Endodermal cell (in vitro differentiated cells): ENCODE data around the gene PIP5KL1. TPM values are rescaled to one million over a fixed set of nuclear protein-coding genes. Genes with fewer than 3 reads are reported as not detected.
A peak's percentile ranks its signal among the peaks of the same experiment; 100 is the strongest.

Experiments used
- DNase-seq: peaks from one replicate; pipeline ENCODE4 v3.0.0-alpha.2; 2017
- H3K27ac ChIP-seq: 2 replicates; pipeline ENCODE4 v1.5.1; 2013; ENCODE audit warnings: mild to moderate bottlenecking, low read depth, low read length, moderate library complexity
- H3K27me3 ChIP-seq: 2 replicates; pipeline ENCODE4 v1.6.1; 2013; ENCODE audit warnings: mild to moderate bottlenecking, low read length, moderate library complexity; ENCODE audit not compliant: insufficient read depth, control insufficient read depth, poor library complexity, severe bottlenecking
- H3K36me3 ChIP-seq: 2 replicates; pipeline ENCODE4 v1.7.0; 2013; ENCODE audit warnings: mild to moderate bottlenecking, low read length, moderate library complexity; ENCODE audit not compliant: control insufficient read depth, insufficient read depth
- H3K4me1 ChIP-seq: one replicate; pipeline ENCODE4 v1.7.0; 2013; ENCODE audit warnings: low read length; ENCODE audit not compliant: control insufficient read depth, insufficient read depth
- H3K4me3 ChIP-seq: 2 replicates; pipeline ENCODE4 v1.5.1; 2013; ENCODE audit warnings: mild to moderate bottlenecking, low read length, moderate library complexity
- H3K9ac ChIP-seq: 2 replicates; pipeline ENCODE4 v1.6.1; 2013; ENCODE audit warnings: mild to moderate bottlenecking, low read length, moderate library complexity; ENCODE audit not compliant: poor library complexity, severe bottlenecking; ENCODE audit errors: extremely low read depth
- H3K9me3 ChIP-seq: 2 replicates; pipeline ENCODE4 v1.6.1; 2013; ENCODE audit warnings: mild to moderate bottlenecking, low read length, moderate library complexity; ENCODE audit not compliant: control insufficient read depth
- H3K27ac Mint-ChIP-seq: 2 replicates; pipeline ENCODE4 v1.8.0; 2020; ENCODE audit warnings: mixed read lengths
- H3K27me3 Mint-ChIP-seq: 2 replicates; pipeline ENCODE4 v1.8.0; 2021; ENCODE audit warnings: mild to moderate bottlenecking, mixed read lengths; ENCODE audit not compliant: insufficient read depth
- H3K36me3 Mint-ChIP-seq: 2 replicates; pipeline ENCODE4 v1.8.0; 2020; ENCODE audit warnings: low read depth, mixed read lengths
- H3K4me1 Mint-ChIP-seq: 2 replicates; pipeline ENCODE4 v1.8.0; 2020; ENCODE audit warnings: mixed read lengths
- H3K4me3 Mint-ChIP-seq: 2 replicates; pipeline ENCODE4 v1.8.0; 2020; ENCODE audit warnings: mild to moderate bottlenecking, moderate library complexity, mixed read lengths
- H3K9me3 Mint-ChIP-seq: 2 replicates; pipeline ENCODE4 v1.8.0; 2020; ENCODE audit warnings: mild to moderate bottlenecking, mixed read lengths
- CTCF ChIP-seq: fragments of 200-600 bp; sonication (generic); conservative IDR thresholded peaks from 2 replicates; pipeline ENCODE4 v1.5.0; 2021; ENCODE audit warnings: antibody characterized with exemption, mild to moderate bottlenecking
- WGBS, 2 experiments: methylation state at CpG; one replicate each; pipeline versions ENCODE4 v1.1.5 to v1.1.7; 2013; ENCODE audit warnings: missing lambda C conversion rate in 2 of 2, mixed read lengths in 1 of 2; ENCODE audit not compliant: insufficient coverage in 1 of 2, insufficient read length in 1 of 2; 5-methylcytosine and 5-hydroxymethylcytosine counted together
- total RNA-seq, 2 donors: library from RNA; stranded (reverse); fragmentation: NEBNext Ultra II Directional in 1 of 2; extraction: Animal tissue kit (Norgen Biotek cat#: 25700) in 1 of 2; gene quantifications; 2 replicates in 1 of 2; 3 replicates in 1 of 2; pipeline ENCODE4 v1.2.1, GENCODE V29; 2021

Gene PIP5KL1
- total RNA-seq, 2 donors from 2014 or later: 6.6 to 9.3 TPM

DNA sequence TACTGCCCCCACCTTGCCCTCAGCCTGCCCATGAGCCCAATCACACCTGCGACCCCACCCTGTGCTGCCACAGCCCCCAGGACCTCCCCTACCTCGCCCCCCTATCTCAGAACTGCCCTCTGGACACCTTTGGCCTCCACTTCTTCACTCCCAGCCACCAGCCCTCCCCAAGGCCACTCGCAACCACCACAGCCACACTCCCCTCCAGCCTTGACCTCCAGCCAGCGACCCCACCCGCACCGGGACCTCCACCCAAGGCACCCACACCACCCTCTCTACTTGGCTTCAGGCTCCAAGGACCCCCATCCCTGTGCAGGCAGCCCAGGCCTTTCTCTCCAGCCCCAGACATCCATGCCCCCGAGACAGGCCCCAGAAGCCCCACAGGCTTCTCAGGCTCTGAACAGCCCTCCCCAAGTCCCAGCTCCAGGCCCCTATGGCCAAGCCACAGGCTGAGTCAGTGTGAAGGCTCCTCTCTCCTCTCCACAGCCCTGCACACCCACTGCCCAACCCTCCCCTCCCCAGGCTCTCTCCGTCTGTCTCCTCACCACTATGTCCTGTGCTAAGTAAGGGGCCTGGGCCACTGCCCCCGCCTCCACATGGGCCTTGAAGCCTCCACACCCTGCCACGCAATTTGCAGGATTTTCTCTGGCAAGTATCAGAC lies 55.1 kb downstream of the PIP5KL1 start:
- H3K27ac ChIP-seq: peak overlapping the region; percentile 47
- no peak overlapping the region for H3K4me3 ChIP-seq
- no peak overlapping the region for H3K27ac Mint-ChIP-seq
- H3K9ac ChIP-seq: no peak overlapping the region
- no peak for TF ChIP-seq CTCF
- no peaks in the 10 kb centered on the region for H3K36me3 Mint-ChIP-seq
- WGBS, 2 experiments: 85 to 86% methylated on average over 3 to 10 of the region's 10 CpGs
- H3K9me3 ChIP-seq: no peaks in the 10 kb centered on the region
- H3K36me3 ChIP-seq: no peaks in the 10 kb centered on the region
- H3K9me3 Mint-ChIP-seq: no peaks in the 10 kb centered on the region
- peak; percentile 39 for DNase-seq
- H3K27me3 Mint-ChIP-seq: no peaks in the 10 kb centered on the region
- H3K4me1 ChIP-seq: peaks cover 8% of the 10 kb centered on the region
- no peaks in the 10 kb centered on the region for H3K27me3 ChIP-seq
- H3K4me3 Mint-ChIP-seq: no peak overlapping the region
- H3K4me1 Mint-ChIP-seq: peaks cover 11% of the 10 kb centered on the region

DNA sequence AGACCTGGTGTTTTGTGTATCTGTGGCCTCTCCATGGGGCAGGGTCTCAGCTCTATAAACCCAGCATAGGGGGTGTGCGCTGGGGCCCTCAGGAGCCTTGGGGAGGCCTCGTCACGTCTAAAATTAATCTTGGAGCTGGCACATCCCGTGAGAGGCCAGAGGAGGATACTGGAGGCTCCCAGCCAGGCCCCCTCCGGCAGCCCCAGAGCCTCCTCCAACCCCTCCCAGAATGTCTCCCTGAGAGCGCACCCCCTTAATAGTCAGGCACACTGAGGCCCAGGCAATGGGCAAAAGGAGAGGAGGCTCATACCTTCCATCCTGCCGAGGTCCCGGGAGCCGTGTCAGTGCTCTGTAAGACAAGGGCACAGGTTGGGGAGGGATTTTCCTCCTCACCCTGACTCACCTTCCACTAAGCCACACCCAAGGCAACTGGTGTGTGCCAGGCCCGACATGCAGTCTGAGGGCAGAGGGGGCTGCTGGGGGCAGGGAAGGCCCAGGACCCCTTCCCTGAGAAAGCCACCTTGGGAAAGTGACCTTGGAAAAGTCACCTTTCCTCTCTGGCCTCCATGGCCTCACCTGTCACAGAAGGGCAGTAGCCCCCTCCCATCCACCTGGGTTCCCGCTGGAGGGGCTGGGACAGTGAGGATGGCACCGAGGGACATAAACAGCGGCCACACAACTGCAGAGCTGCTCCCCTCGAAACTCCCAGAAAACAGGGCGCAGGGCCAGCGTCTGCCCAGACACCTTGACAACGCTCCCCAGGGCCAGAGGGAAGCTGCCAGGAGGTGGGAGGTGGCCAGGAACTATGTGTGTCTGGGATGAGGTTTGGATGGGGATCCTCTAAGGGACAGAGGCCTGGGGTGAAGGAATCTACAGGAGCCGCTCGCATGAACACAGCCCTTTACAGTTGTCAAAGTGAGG lies 56.0 kb downstream of the PIP5KL1 start:
- no peak for TF ChIP-seq CTCF
- Mint-ChIP-seq H3K4me1 (peaks cover 11% of the 10 kb centered on the region), H3K9me3 (no peaks in the 10 kb centered on the region), H3K36me3 (no peaks in the 10 kb centered on the region), H3K27ac (no peak overlapping the region), H3K4me3 (no peak overlapping the region), H3K27me3 (no peaks in the 10 kb centered on the region)
- Histone ChIP-seq H3K36me3 (no peaks in the 10 kb centered on the region), H3K27me3 (no peaks in the 10 kb centered on the region), H3K4me1 (peaks cover 8% of the 10 kb centered on the region), H3K9ac (no peak overlapping the region), H3K27ac (no peak overlapping the region), H3K9me3 (no peaks in the 10 kb centered on the region), H3K4me3 (no peak overlapping the region)
- 93 to 100% methylated on average over 2 to 19 of the region's 19 CpGs for WGBS, 2 experiments
- no peak for DNase-seq

DNA sequence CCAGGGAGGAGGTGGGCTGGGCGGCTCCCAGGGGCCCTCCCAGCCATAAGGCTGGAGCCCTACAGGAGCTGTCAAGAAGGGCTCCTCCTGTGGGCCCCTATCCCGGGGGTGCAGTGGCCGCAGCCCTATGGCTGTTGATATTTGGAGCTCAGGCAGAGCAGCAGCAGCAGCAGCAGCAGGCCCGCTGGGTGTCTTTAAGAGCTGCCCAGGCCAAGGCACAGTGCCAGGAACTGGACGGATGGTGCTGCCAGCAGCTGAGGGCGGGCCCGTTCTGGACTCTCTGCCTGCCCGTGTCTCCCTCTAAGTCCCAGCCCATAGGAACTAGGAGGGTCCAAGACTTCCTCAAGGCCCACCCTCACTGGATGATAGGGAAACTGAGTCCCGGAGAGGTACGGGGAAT lies 56.7 kb downstream of the PIP5KL1 start:
- Histone ChIP-seq H3K36me3 (no peaks in the 10 kb centered on the region), H3K4me3 (no peak overlapping the region), H3K27ac (peak overlapping the region; percentile 74), H3K27me3 (no peaks in the 10 kb centered on the region), H3K9me3 (no peaks in the 10 kb centered on the region), H3K4me1 (peaks cover 8% of the 10 kb centered on the region), H3K9ac (no peak overlapping the region)
- H3K9me3 Mint-ChIP-seq: no peaks in the 10 kb centered on the region
- peaks cover 11% of the 10 kb centered on the region for H3K4me1 Mint-ChIP-seq
- no peak overlapping the region for H3K27ac Mint-ChIP-seq
- no peaks in the 10 kb centered on the region for H3K36me3 Mint-ChIP-seq
- no peak for TF ChIP-seq CTCF
- H3K27me3 Mint-ChIP-seq: no peaks in the 10 kb centered on the region
- H3K4me3 Mint-ChIP-seq: no peak overlapping the region
- WGBS, 2 experiments: 78 to 92% methylated on average over 4 to 10 of the region's 10 CpGs
- DNase-seq: peak; percentile 38
